ENCODE data around the gene POLR1A. TPM values are rescaled to one million over a fixed set of nuclear protein-coding genes. Genes with fewer than 3 reads are reported as not detected.

Gene POLR1A
- total and polyA plus RNA-seq, 12 donors = 3.9 to 25.8 (median 20.8) TPM

- H3K27ac ChIP-seq = no peak overlapping the region
- TF ChIP-seq, protein P1, sequence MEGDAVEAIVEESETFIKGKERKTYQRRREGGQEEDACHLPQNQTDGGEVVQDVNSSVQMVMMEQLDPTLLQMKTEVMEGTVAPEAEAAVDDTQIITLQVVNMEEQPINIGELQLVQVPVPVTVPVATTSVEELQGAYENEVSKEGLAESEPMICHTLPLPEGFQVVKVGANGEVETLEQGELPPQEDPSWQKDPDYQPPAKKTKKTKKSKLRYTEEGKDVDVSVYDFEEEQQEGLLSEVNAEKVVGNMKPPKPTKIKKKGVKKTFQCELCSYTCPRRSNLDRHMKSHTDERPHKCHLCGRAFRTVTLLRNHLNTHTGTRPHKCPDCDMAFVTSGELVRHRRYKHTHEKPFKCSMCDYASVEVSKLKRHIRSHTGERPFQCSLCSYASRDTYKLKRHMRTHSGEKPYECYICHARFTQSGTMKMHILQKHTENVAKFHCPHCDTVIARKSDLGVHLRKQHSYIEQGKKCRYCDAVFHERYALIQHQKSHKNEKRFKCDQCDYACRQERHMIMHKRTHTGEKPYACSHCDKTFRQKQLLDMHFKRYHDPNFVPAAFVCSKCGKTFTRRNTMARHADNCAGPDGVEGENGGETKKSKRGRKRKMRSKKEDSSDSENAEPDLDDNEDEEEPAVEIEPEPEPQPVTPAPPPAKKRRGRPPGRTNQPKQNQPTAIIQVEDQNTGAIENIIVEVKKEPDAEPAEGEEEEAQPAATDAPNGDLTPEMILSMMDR (IDR thresholded peaks at IDR 0.05) = no peak
- no peaks in the 10 kb centered on the region for H3K4me1 ChIP-seq
- no peak for DNase-seq
- H3K4me3 ChIP-seq = no peak overlapping the region
- no peaks in the 10 kb centered on the region for H3K9me3 ChIP-seq
- intact Hi-C loops (cut with DNase I) = loop anchor here in 2 of 10 donors (5.0 kb wide), 2 partner anchors 38 to 48 kb away; no protein-coding TSS in a partner anchor
- 78 to 79% methylated on average over 5 of the region's 5 CpGs for WGBS, 2 donors
- peaks cover 6 to 100% (median 84%) of the 10 kb centered on the region in 9 donors for H3K36me3 ChIP-seq
- ATAC-seq = no peak
- H3K27me3 ChIP-seq = no peaks in the 10 kb centered on the region
Observed at GRCh38 chr2:86124683-86125082, 19.0 kb upstream of the POLR1A start.

- TF ChIP-seq, protein P1 (IDR thresholded peaks at IDR 0.05) = no peak
- Histone ChIP-seq H3K36me3 (peaks cover 7 to 100% (median 96%) of the 10 kb centered on the region in 9 donors), H3K9me3 (no peaks in the 10 kb centered on the region), H3K4me1 (no peaks in the 10 kb centered on the region), H3K27me3 (no peaks in the 10 kb centered on the region), H3K27ac (no peak overlapping the region), H3K4me3 (no peak overlapping the region)
- intact Hi-C loops (cut with DNase I) = no loop called here
- no peak for ATAC-seq
- 94 to 96% methylated on average over 5 of the region's 5 CpGs for WGBS, 2 donors
- DNase-seq = no peak
Observed at GRCh38 chr2:86123328-86123925, 17.7 kb upstream of the POLR1A start.

DNA sequence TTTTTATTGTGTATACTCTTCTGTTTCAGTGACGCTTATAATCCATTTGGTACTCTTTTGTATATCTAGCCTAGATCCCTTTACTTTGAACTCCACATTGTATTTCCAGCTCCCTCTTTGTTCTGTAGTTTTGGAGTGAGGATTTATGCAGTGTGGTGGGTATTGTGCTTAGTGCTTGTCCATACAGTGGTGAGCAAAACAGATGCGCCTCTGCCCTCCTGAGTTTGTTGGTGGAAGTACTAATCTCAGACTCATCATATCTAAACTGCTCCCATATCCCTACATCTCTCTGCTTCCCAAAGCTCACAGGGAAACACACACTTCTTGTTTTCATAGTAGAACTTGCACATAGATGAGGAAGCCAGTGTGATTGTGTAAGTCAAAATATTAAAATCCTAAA is 12.4 kb upstream of the POLR1A start:
- H3K4me3 ChIP-seq = no peak overlapping the region
- H3K27ac ChIP-seq = no peak overlapping the region
- intact Hi-C loops (cut with DNase I) = no loop called here
- no peak for DNase-seq
- no peak for ATAC-seq
- TF ChIP-seq, protein P1 (IDR thresholded peaks at IDR 0.05) = no peak
- H3K4me1 ChIP-seq = peaks cover 0 to 25% (median 13%) of the 10 kb centered on the region in 9 donors
- 92 to 96% methylated on average over 2 of the region's 2 CpGs for WGBS, 2 donors
- no peaks in the 10 kb centered on the region for H3K27me3 ChIP-seq
- H3K9me3 ChIP-seq = no peaks in the 10 kb centered on the region
- H3K36me3 ChIP-seq = peaks cover 0 to 100% (median 59%) of the 10 kb centered on the region in 9 donors

GRCh38 chr2:86107031-86107430 is 1.3 kb upstream of the POLR1A start:
- peaks cover 0 to 55% (median 21%) of the 10 kb centered on the region in 9 donors for H3K36me3 ChIP-seq
- peak overlapping the region; percentile 66 to 97 (median 84) for H3K4me3 ChIP-seq
- ATAC-seq (no peak), DNase-seq (no peak)
- 15 to 16% methylated on average over 5 of the region's 5 CpGs for WGBS, 2 donors
- TF ChIP-seq, protein P1 (IDR thresholded peaks at IDR 0.05) = no peak
- H3K27me3 ChIP-seq = no peaks in the 10 kb centered on the region
- intact Hi-C loops (cut with DNase I) = no loop called here
- H3K4me1 ChIP-seq = peaks cover 0 to 42% (median 35%) of the 10 kb centered on the region in 9 donors
- peak overlapping the region in 3 of 10 donors; percentile 84 to 86 (median 85) for H3K27ac ChIP-seq
- H3K9me3 ChIP-seq = no peaks in the 10 kb centered on the region
